Tibial nerve (tissue), 4 donors: Measurements from ENCODE around the gene BMP8A. TPM values are rescaled to one million over a fixed set of nuclear protein-coding genes. Genes with fewer than 3 reads are reported as not detected.
"Not testable (repeated sequence)": the region's sequence is repeated elsewhere in the genome, so short reads cannot be mapped to it uniquely, and the experiment has no call there.

Source experiments
- DNase-seq, 2 donors: peaks; one replicate each; pipeline ENCODE4 v3.0.0-alpha.2; 2019; ENCODE audit warnings: low spot score in 2 of 2
- H3K27ac ChIP-seq, 4 donors: fragments of 200-600 bp; sonication (generic) in 3 of 4; one replicate each; pipeline ENCODE4 v1.5.1; 2017 to 2019; ENCODE audit warnings: mild to moderate bottlenecking in 1 of 4
- H3K27me3 ChIP-seq, 2 donors: fragments of 200-600 bp; sonication (generic) in 1 of 2; one replicate each; pipeline versions ENCODE4 v1.5.1 to v1.6.0; 2017 to 2019
- H3K36me3 ChIP-seq, 3 donors: fragments of 200-600 bp; sonication (generic); one replicate each; pipeline ENCODE4 v1.5.1; 2018 to 2019
- H3K4me1 ChIP-seq, 4 donors: fragments of 200-600 bp; sonication (generic) in 3 of 4; one replicate each; pipeline ENCODE4 v1.5.1; 2017 to 2019
- H3K4me3 ChIP-seq, 4 donors: fragments of 200-600 bp; sonication (generic) in 3 of 4; one replicate each; pipeline ENCODE4 v1.5.1; 2017 to 2019; ENCODE audit warnings: mild to moderate bottlenecking in 1 of 4, moderate library complexity in 1 of 4
- H3K9me3 ChIP-seq, 4 donors: fragments of 200-600 bp; sonication (generic) in 3 of 4; one replicate each; pipeline ENCODE4 v1.5.1; 2017 to 2019
- EP300 ChIP-seq, 2 donors: sonication (generic); formaldehyde crosslinking; IDR thresholded peaks; one replicate each; pipeline ENCODE4 v1.6.1; 2017; ENCODE audit warnings: antibody characterized with exemption in 2 of 2, mild to moderate bottlenecking in 1 of 2
- POLR2A ChIP-seq, 2 donors: fragments of 450-650 bp; IDR thresholded peaks; one replicate each; pipeline ENCODE4 v1.6.1; 2017; ENCODE audit warnings: antibody characterized with exemption in 2 of 2, mild to moderate bottlenecking in 2 of 2, moderate library complexity in 2 of 2
- WGBS, 2 donors: methylation state at CpG; one replicate each; pipeline ENCODE4 v1.1.5; 2018; 5-methylcytosine and 5-hydroxymethylcytosine counted together
- total RNA-seq, 4 donors: library from RNA; depleted of rRNA; stranded (reverse); fragments of >200 nt; gene quantifications; one replicate each; pipeline ENCODE4 v1.1.0, GENCODE V29; 2016
- TF ChIP-seq, protein P1 (sequence below), 5 experiments: fragments of 200-600 bp in 3 of 5; fragments of 450-650 bp in 2 of 5; sonication (generic) in 3 of 5; IDR thresholded peaks; one replicate each; pipeline ENCODE4 v1.5.1; 2016 to 2019; ENCODE audit warnings: antibody characterized with exemption in 5 of 5, mild to moderate bottlenecking in 3 of 5, moderate library complexity in 2 of 5

The BMP8A gene
- total RNA-seq, 4 donors from 2014 or later = 2.7 to 9.6 (median 7.0) TPM

DNA sequence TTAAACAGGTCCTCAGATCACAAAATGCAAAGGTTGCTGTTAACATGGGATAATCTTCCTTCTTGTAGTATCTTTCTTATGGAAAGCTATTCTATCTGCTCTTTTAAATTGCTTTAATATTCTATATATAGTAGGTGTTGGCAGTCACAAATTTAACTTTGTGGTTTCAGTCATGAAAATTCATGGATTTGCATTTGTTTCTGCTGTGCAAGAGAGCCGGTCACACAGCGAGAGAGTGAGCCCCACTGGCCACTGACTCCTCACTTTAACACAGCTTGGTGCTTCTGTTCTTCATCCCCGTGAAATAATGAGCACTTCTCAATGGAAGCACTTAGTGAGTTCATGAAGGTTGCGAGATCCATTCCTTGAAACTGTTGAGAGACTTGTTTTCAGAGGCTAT lies 18.1 kb upstream of the BMP8A start:
- Histone ChIP-seq H3K36me3 (peaks cover 0 to 88% (median 10%) of the 10 kb centered on the region in 3 donors), H3K27ac (no peak overlapping the region), H3K4me3 (no peak overlapping the region), H3K27me3 (no peaks in the 10 kb centered on the region), H3K4me1 (no peaks in the 10 kb centered on the region), H3K9me3 (no peaks in the 10 kb centered on the region)
- TF ChIP-seq EP300 (IDR thresholded peaks at IDR 0.05) = no peak
- no peak for TF ChIP-seq POLR2A (IDR thresholded peaks at IDR 0.05)
- TF ChIP-seq, protein P1, sequence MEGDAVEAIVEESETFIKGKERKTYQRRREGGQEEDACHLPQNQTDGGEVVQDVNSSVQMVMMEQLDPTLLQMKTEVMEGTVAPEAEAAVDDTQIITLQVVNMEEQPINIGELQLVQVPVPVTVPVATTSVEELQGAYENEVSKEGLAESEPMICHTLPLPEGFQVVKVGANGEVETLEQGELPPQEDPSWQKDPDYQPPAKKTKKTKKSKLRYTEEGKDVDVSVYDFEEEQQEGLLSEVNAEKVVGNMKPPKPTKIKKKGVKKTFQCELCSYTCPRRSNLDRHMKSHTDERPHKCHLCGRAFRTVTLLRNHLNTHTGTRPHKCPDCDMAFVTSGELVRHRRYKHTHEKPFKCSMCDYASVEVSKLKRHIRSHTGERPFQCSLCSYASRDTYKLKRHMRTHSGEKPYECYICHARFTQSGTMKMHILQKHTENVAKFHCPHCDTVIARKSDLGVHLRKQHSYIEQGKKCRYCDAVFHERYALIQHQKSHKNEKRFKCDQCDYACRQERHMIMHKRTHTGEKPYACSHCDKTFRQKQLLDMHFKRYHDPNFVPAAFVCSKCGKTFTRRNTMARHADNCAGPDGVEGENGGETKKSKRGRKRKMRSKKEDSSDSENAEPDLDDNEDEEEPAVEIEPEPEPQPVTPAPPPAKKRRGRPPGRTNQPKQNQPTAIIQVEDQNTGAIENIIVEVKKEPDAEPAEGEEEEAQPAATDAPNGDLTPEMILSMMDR (IDR thresholded peaks at IDR 0.05) = no peak
- no peak for DNase-seq
- WGBS, 2 donors = 86 to 88% methylated on average over 4 of the region's 4 CpGs

DNA sequence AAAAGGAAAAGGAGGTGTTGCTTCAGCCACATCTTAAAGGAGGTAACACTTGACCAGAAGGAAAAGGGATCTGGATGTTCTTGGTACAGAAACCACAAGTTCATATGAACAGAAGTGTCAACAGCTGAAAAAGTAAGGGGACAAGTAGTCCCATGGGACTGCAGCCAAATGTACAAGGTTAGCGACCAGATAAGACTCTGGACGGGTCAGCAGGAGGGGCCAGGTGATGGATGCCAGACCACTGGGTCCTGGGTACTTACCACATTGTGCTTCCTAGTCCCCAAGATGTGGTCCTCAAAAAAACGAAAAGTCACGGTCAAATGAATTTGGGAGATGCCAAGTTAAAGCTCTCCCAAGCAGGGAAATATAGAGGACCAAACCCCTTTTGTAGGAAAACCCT lies 16.6 kb upstream of the BMP8A start:
- Histone ChIP-seq H3K4me1 (no peaks in the 10 kb centered on the region), H3K36me3 (peaks cover 0 to 87% (median under 1%) of the 10 kb centered on the region in 3 donors), H3K27ac (no peak overlapping the region), H3K4me3 (no peak overlapping the region), H3K9me3 (no peaks in the 10 kb centered on the region), H3K27me3 (no peaks in the 10 kb centered on the region)
- TF ChIP-seq, protein P1 (IDR thresholded peaks at IDR 0.05) = no peak
- TF ChIP-seq EP300 (IDR thresholded peaks at IDR 0.05) (no peak), POLR2A (IDR thresholded peaks at IDR 0.05) (no peak)
- no peak for DNase-seq
- 83 to 87% methylated on average over 4 of the region's 4 CpGs for WGBS, 2 donors

DNA sequence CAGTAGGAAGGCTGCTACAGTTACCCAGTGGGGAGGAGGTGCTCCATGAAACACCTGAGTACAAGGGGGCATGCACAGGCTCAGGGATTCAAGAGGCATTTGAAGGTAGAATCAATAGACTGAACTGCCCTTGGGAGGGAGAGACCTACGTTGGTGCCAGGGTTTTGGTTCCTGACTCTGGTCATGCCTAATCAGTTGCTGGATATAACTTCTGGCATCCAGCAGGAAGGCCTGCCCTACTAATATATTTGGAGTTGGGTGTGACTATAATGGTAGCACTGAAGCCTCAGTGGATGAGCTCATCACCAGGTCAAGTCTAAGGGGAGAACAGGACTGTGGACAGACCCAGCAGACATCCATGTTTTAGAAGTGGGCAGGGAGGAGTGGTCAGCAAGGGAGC lies 15.9 kb upstream of the BMP8A start:
- H3K36me3 ChIP-seq = peaks cover 0 to 87% (median 5%) of the 10 kb centered on the region in 3 donors
- DNase-seq = not testable (repeated sequence)

DNA sequence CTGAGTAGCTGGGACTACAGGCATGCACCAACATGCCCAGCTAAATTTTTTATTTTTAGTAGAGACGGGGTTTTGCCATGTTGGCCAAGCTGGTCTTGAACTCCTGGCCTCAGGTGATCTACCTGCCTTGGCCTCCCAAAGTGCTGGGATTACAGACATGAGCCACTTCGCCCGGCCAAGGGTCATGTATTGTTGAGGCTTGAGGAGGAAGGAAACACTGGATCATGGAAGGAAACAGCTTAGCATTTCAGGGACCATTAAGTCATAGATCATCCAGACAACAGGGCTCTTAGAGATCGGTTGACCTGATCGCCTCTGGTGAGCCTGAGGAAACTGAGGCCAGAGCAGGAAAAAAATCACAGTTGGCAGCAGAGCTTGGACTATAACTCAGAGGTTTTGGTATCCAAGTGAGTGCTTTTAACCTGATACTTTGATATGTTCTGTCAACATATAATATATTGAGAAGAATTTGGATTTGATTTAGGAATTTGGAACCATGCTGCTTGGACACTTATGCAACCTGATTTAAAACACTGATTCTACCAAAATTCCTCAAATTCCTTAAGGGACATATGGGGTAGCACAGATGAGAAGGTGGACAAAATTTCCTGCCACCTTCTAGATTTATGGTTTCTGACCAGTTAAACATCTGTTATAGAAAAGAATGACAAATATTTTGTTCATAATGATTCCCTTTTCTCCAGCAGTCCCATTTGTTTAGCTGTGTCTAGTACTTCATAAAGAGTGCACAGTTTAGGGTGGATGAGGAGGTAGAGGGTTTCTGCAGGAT lies 13.1 kb upstream of the BMP8A start:
- no peak for DNase-seq
- Histone ChIP-seq H3K27ac (no peak overlapping the region), H3K4me1 (no peaks in the 10 kb centered on the region), H3K27me3 (no peaks in the 10 kb centered on the region), H3K4me3 (no peak overlapping the region), H3K9me3 (no peaks in the 10 kb centered on the region), H3K36me3 (peaks cover 0 to 93% (median 5%) of the 10 kb centered on the region in 3 donors)
- 82 to 84% methylated on average over 5 of the region's 5 CpGs for WGBS, 2 donors
- TF ChIP-seq EP300 (IDR thresholded peaks at IDR 0.05) (no peak), POLR2A (IDR thresholded peaks at IDR 0.05) (no peak)
- TF ChIP-seq, protein P1 (IDR thresholded peaks at IDR 0.05) = no peak

More for the DNA sequence above, 15.9 kb upstream of the BMP8A start:
- H3K4me3 ChIP-seq, H3K27me3 ChIP-seq, H3K9me3 ChIP-seq, H3K27ac ChIP-seq, H3K4me1 ChIP-seq: not testable (repeated sequence)
- 65 to 69% methylated on average over 1 of the region's 1 CpG for whole genome bisulfite sequencing, 2 donors

DNA sequence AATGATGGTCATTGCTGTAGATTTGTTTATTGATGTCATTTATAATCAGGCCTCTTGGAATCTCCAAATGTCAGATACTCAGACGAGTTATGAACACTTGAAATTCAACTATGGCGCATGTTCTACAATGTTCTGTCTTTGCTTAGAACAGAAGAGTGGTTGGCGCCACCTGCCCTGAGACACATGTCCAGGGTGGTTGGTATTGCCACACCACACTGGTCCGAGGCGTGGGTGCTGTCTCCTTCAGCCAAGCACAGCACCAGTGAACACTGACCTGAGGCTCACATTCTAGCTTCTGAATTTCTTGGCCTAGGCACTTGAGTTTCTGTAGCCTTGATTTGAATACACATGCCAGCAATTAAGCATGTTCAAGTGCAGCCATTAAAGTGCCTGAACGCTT lies 10.1 kb upstream of the BMP8A start:
- Histone ChIP-seq H3K4me3 (no peak overlapping the region), H3K36me3 (peaks cover 0 to 92% (median 5%) of the 10 kb centered on the region in 3 donors), H3K27me3 (no peaks in the 10 kb centered on the region), H3K9me3 (no peaks in the 10 kb centered on the region), H3K27ac (no peak overlapping the region), H3K4me1 (no peaks in the 10 kb centered on the region)
- no peak for DNase-seq
- TF ChIP-seq EP300 (IDR thresholded peaks at IDR 0.05) = no peak
- 87 to 90% methylated on average over 6 of the region's 6 CpGs for WGBS, 2 donors

DNA sequence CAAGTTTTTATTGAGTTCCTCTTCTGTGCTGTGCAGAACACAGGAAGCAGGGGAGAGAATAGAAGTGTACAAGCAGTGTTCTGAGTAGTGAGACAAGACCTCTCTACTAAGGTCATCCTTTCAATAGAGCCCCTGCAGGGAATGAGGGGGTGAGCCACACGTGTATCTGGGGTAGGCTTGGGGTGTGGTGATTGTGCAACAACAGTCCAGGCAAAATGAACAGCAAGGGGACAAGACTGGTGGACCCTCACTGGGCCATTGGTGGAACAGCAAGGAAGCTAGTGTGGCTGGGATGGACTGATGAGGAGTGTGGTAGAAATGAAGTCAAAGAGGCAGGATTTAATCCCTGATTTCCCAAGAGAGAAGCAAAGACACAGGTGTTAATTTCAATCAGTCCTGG lies 8.2 kb upstream of the BMP8A start:
- H3K27me3 ChIP-seq = no peaks in the 10 kb centered on the region
- 10 to 29% methylated on average over 1 of the region's 1 CpG for WGBS, 2 donors
- TF ChIP-seq POLR2A (IDR thresholded peaks at IDR 0.05) (no peak), EP300 (IDR thresholded peaks at IDR 0.05) (no peak)
- TF ChIP-seq, protein P1 (IDR thresholded peaks at IDR 0.05) = no peak
- no peak overlapping the region for H3K4me3 ChIP-seq
- no peaks in the 10 kb centered on the region for H3K4me1 ChIP-seq
- no peak for DNase-seq
- peaks cover 0 to 95% (median 5%) of the 10 kb centered on the region in 3 donors for H3K36me3 ChIP-seq
- no peaks in the 10 kb centered on the region for H3K9me3 ChIP-seq
- no peak overlapping the region for H3K27ac ChIP-seq
